ENCODE data around the gene ELMO1. TPM values are rescaled to one million over a fixed set of nuclear protein-coding genes. Genes with fewer than 3 reads are reported as not detected.

The ELMO1 gene
- total RNA-seq, 1 experiment from 2014 or later, result not detected

- Histone ChIP-seq H3K36me3 (ENCODE audit: insufficient read depth, low read length, poor library complexity, severe bottlenecking) (no peaks in the 10 kb centered on the region), H3K4me3 (ENCODE audit: low read depth, low read length, poor library complexity, severe bottlenecking) (no peak overlapping the region), H3K4me1 (ENCODE audit: insufficient read depth, low read length, poor library complexity, severe bottlenecking) (no peaks in the 10 kb centered on the region), H3K27me3 (replicated peaks; ENCODE audit: insufficient read depth, low read depth, low read length, poor library complexity) (no peaks in the 10 kb centered on the region), H3K9me3 (ENCODE audit: low read depth, low read length, poor library complexity, severe bottlenecking) (no peaks in the 10 kb centered on the region), H3K27ac (ENCODE audit: low read depth, low read length, poor library complexity, severe bottlenecking) (no peak overlapping the region)
- CTCF ChIA-PET, result interaction anchor here (0.7 to 1.9 kb wide), 2 partner anchors 210 to 229 kb away, joined by 4 to 8 read pairs; no protein-coding TSS in a partner anchor
- DNase-seq (ENCODE audit: low spot score), result no peak
- intact Hi-C loops (cut with micrococcal nuclease; ENCODE audit: unreplicated experiment), result no loop called here
- BruUV-seq (replicated peaks), result no TSS peak
- POLR2A ChIA-PET (ENCODE audit: low non-redundant PET), result no interaction called here
- no peak for TF ChIP-seq EZH2 (IDR thresholded peaks at IDR 0.05; ENCODE audit: borderline replicate concordance, low read depth, low read length, poor library complexity, severe bottlenecking)
- TF ChIP-seq, protein P1, sequence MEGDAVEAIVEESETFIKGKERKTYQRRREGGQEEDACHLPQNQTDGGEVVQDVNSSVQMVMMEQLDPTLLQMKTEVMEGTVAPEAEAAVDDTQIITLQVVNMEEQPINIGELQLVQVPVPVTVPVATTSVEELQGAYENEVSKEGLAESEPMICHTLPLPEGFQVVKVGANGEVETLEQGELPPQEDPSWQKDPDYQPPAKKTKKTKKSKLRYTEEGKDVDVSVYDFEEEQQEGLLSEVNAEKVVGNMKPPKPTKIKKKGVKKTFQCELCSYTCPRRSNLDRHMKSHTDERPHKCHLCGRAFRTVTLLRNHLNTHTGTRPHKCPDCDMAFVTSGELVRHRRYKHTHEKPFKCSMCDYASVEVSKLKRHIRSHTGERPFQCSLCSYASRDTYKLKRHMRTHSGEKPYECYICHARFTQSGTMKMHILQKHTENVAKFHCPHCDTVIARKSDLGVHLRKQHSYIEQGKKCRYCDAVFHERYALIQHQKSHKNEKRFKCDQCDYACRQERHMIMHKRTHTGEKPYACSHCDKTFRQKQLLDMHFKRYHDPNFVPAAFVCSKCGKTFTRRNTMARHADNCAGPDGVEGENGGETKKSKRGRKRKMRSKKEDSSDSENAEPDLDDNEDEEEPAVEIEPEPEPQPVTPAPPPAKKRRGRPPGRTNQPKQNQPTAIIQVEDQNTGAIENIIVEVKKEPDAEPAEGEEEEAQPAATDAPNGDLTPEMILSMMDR (conservative IDR thresholded peaks at IDR 0.05; ENCODE audit: low read depth, low read length), result no peak
Observed at GRCh38 chr7:36971515-36972139, 477.0 kb downstream of the ELMO1 start.

GRCh38 chr7:36970551-36971514 is 477.8 kb downstream of the ELMO1 start:
- no peaks in the 10 kb centered on the region for H3K4me1 ChIP-seq (ENCODE audit: insufficient read depth, low read length, poor library complexity, severe bottlenecking)
- no peaks in the 10 kb centered on the region for H3K27me3 ChIP-seq (replicated peaks; ENCODE audit: insufficient read depth, low read depth, low read length, poor library complexity)
- H3K9me3 ChIP-seq (ENCODE audit: low read depth, low read length, poor library complexity, severe bottlenecking), result no peaks in the 10 kb centered on the region
- no TSS peak for BruUV-seq (replicated peaks)
- intact Hi-C loops (cut with micrococcal nuclease; ENCODE audit: unreplicated experiment), result no loop called here
- ChIA-PET POLR2A (ENCODE audit: low non-redundant PET) (no interaction called here), CTCF (interaction anchor here (0.7 to 1.9 kb wide), 2 partner anchors 211 to 230 kb away, joined by 4 to 8 read pairs; no protein-coding TSS in a partner anchor)
- no peak for TF ChIP-seq EZH2 (IDR thresholded peaks at IDR 0.05; ENCODE audit: borderline replicate concordance, low read depth, low read length, poor library complexity, severe bottlenecking)
- TF ChIP-seq, protein P1 (conservative IDR thresholded peaks at IDR 0.05; ENCODE audit: low read depth, low read length), result no peak
- no peak overlapping the region for H3K4me3 ChIP-seq (ENCODE audit: low read depth, low read length, poor library complexity, severe bottlenecking)
- H3K27ac ChIP-seq (ENCODE audit: low read depth, low read length, poor library complexity, severe bottlenecking), result no peak overlapping the region
- no peak for DNase-seq (ENCODE audit: low spot score)
- H3K36me3 ChIP-seq (ENCODE audit: insufficient read depth, low read length, poor library complexity, severe bottlenecking), result no peaks in the 10 kb centered on the region

DNA sequence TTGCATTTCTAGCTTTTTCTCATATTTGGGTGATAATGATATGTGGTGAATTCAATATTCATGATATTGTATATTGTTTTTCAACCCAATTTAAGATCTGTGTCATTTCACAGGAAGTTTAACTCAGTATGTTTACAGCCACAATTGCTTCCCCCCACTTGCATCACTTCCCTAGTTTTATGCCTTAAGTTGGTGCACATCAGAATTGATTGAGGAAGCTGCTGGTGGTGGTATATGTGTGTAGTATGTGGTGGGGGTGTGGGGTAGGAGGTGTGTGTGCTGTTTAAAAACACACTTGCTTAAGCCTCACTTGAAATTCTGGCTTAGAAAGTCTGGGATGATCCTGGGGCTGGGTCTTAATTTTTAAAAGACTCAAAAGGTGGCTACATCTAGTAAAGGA is 479.3 kb downstream of the ELMO1 start:
- no peak overlapping the region for H3K27ac ChIP-seq (ENCODE audit: low read depth, low read length, poor library complexity, severe bottlenecking)
- ChIA-PET POLR2A (ENCODE audit: low non-redundant PET) (no interaction called here), CTCF (interaction anchor here (1.1 kb wide), 1 partner anchor 213 kb away, joined by 4 read pairs; no protein-coding TSS in a partner anchor)
- intact Hi-C loops (cut with micrococcal nuclease; ENCODE audit: unreplicated experiment), result loop anchor here (5.0 kb wide), 2 partner anchors 228 to 482 kb away; no protein-coding TSS in a partner anchor
- no peak for TF ChIP-seq EZH2 (IDR thresholded peaks at IDR 0.05; ENCODE audit: borderline replicate concordance, low read depth, low read length, poor library complexity, severe bottlenecking)
- TF ChIP-seq, protein P1 (conservative IDR thresholded peaks at IDR 0.05; ENCODE audit: low read depth, low read length), result no peak
- no peak for DNase-seq (ENCODE audit: low spot score)
- H3K36me3 ChIP-seq (ENCODE audit: insufficient read depth, low read length, poor library complexity, severe bottlenecking), result no peaks in the 10 kb centered on the region
- no peaks in the 10 kb centered on the region for H3K4me1 ChIP-seq (ENCODE audit: insufficient read depth, low read length, poor library complexity, severe bottlenecking)
- H3K4me3 ChIP-seq (ENCODE audit: low read depth, low read length, poor library complexity, severe bottlenecking), result no peak overlapping the region
- no peaks in the 10 kb centered on the region for H3K27me3 ChIP-seq (replicated peaks; ENCODE audit: insufficient read depth, low read depth, low read length, poor library complexity)
- no TSS peak for BruUV-seq (replicated peaks)
- no peaks in the 10 kb centered on the region for H3K9me3 ChIP-seq (ENCODE audit: low read depth, low read length, poor library complexity, severe bottlenecking)

Measured in A673 (cell line).